HEK293T (cell line): ENCODE results near the gene HSD3B7.

Experiments used
- CTCF ChIA-PET: fragments of 350-600 bp; formaldehyde crosslinking; extraction: SDS; loops from one replicate; lab custom pipeline; 2021; ENCODE audit warnings: antibody characterized with exemption, inconsistent platforms; lab: Yijun Ruan, JAX
- POLR2A ChIA-PET: fragments of 350-600 bp; formaldehyde crosslinking; extraction: SDS; loops from one replicate; lab custom pipeline; 2020; ENCODE audit warnings: antibody characterized with exemption, inconsistent platforms; lab: Yijun Ruan, JAX
- DNase-seq: peaks from one replicate; pipeline ENCODE4 v3.0.0; 2012; ENCODE audit warnings: mixed read lengths; ENCODE audit errors: extremely low spot score
- ARNT ChIP-seq: fragments of 450-650 bp; IDR thresholded peaks from 2 replicates; pipeline ENCODE4 v1.6.1; 2017; ENCODE audit warnings: mild to moderate bottlenecking
- BHLHE40 ChIP-seq: fragments of 450-650 bp; IDR thresholded peaks from 2 replicates; pipeline ENCODE4 v1.6.1; 2016; ENCODE audit warnings: mild to moderate bottlenecking, moderate library complexity, borderline replicate concordance
- CTBP1 ChIP-seq: fragments of 450-650 bp; IDR thresholded peaks from 2 replicates; pipeline ENCODE4 v1.6.1; 2016; ENCODE audit warnings: borderline replicate concordance
- ELF4 ChIP-seq: fragments of 450-650 bp; IDR thresholded peaks from 2 replicates; pipeline ENCODE4 v1.6.1; 2017; ENCODE audit warnings: antibody characterized with exemption
- FOXA1 ChIP-seq: fragments of 450-650 bp; IDR thresholded peaks from 2 replicates; pipeline ENCODE4 v1.6.1; 2016; ENCODE audit warnings: mild to moderate bottlenecking
- FOXK2 ChIP-seq: fragments of 450-650 bp; IDR thresholded peaks from 2 replicates; pipeline ENCODE4 v1.6.1; 2016; ENCODE audit warnings: mild to moderate bottlenecking
- FOXM1 ChIP-seq: fragments of 450-650 bp; IDR thresholded peaks from 2 replicates; pipeline ENCODE4 v1.6.1; 2017; ENCODE audit warnings: mild to moderate bottlenecking, borderline replicate concordance
- HDGF ChIP-seq: fragments of 450-650 bp; IDR thresholded peaks from 2 replicates; pipeline ENCODE4 v1.6.1; 2017; ENCODE audit warnings: antibody characterized with exemption, borderline replicate concordance
- L3MBTL2 ChIP-seq: fragments of 450-650 bp; conservative IDR thresholded peaks from 2 replicates; pipeline ENCODE4 v1.6.1; 2016; ENCODE audit warnings: mild to moderate bottlenecking
- LEF1 ChIP-seq: fragments of 450-650 bp; IDR thresholded peaks from 2 replicates; pipeline ENCODE4 v1.6.1; 2017; ENCODE audit warnings: mild to moderate bottlenecking, borderline replicate concordance
- NFRKB ChIP-seq: fragments of 450-650 bp; IDR thresholded peaks from 2 replicates; pipeline ENCODE4 v1.6.1; 2016; ENCODE audit warnings: mild to moderate bottlenecking, moderate library complexity
- SP1 ChIP-seq: fragments of 450-650 bp; IDR thresholded peaks from 2 replicates; pipeline ENCODE4 v1.6.1; 2017
- SUZ12 ChIP-seq: fragments of 450-650 bp; IDR thresholded peaks from 2 replicates; pipeline ENCODE4 v1.6.1; 2016; ENCODE audit warnings: mild to moderate bottlenecking
- TARDBP ChIP-seq: fragments of 450-650 bp; IDR thresholded peaks from 2 replicates; pipeline ENCODE4 v1.6.1; 2016
- ZNF384 ChIP-seq: fragments of 450-650 bp; IDR thresholded peaks from 2 replicates; pipeline ENCODE4 v1.6.1; 2016
- TF ChIP-seq, protein P1 (sequence below): fragments of 450-650 bp; IDR thresholded peaks from 2 replicates; pipeline ENCODE4 v1.6.1; 2016

HSD3B7 gene

DNA sequence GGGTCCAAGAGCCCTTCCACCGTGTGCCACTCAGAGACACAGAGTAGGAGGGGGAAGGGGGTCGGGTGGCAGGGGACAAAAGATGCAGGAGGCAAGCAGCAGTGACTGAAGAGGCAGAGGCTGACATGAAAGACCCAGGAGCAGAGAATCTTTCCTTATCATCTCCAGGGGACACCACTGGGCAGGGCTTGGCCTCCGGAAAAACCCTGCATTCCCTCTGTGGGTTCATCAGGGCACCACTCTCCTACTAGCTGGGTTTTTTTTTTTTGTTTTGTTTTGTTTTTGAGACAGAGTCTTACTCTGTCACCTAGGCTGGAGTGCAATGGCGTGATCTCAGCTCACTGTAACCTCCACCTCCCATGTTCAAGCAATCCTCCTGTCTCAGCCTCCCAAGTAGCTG lies 46.3 kb downstream of the HSD3B7 start:
- CTCF ChIA-PET = interaction anchor here (1.4 kb wide), 1 partner anchor 47 kb away, joined by 4 read pairs; no protein-coding TSS in a partner anchor
- POLR2A ChIA-PET = no interaction called here
- no peak for DNase-seq
- TF ChIP-seq ARNT (no peak), HDGF (no peak), FOXA1 (no peak), FOXM1 (no peak)

DNA sequence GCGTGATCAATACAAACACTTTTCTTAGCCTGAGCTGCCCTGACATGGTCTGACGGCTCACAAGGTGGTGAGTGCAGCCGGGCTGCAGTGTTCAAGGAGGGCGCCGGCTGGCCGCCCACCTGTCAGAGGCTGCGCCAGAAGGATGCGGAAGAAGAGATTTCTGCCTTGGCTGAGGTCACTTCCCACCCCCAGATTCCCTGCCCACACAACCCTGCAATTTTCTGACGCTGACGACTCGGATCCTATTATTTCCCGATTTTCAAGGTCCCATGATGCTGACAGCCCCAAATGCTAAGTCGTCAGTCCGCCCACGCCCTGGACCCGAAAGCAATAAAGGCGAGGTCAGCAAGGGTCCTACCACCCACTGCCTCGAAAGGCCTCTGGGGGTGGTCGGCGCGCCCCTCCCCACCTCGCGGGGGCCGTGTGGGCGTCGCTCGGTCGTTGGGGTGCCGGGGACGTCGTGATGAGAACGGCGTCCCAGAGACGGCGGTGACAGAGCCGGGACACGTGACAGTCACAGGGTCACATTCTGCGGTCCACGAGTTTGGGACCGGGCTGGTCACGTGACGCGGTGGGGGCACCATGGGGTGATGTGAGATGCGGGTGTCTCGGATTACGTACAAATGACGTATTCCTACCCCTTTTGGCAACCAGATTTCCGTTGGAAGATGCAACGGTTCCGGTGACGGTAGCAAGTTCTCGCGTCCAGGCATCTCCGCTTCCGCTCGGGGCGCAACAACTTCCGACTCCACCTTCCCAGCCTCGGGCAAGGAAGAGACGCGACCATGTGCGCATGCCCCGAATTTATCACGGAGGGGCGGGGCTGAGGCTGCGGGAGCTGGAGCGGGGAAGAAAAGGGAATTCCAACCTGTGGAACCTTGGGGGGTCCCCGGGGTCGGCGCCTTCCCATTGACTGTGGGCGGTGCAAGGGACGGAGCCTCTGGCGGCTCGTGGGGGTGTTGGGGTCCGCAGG lies 48.0 kb downstream of the HSD3B7 start, which contains the start of gene STX4:
Gene STX4, plus strand, starts transcription at position 823 of the 973 bp plus-strand sequence. CDS start 248 bp downstream, outside the sequence.
- peak; percentile 99 for DNase-seq
- ChIA-PET POLR2A (interaction anchor here (0.6 to 2.3 kb wide), 14 partner anchors 10 to 1230 kb away, joined by 3 to 10 read pairs (median 4); partner anchors contain the start of genes HSD3B7, KAT8, ZNF646 and ZNF668), CTCF (interaction anchor here (0.6 kb wide), 1 partner anchor 1185 kb away, joined by 3 read pairs; no protein-coding TSS in a partner anchor)
- TF ChIP-seq FOXA1 (no peak), NFRKB (no peak), FOXM1 (no peak), ELF4 (no peak), ARNT (no peak), TARDBP (peak; percentile 92), HDGF (no peak), CTBP1 (no peak), L3MBTL2 (peak; percentile 99), SUZ12 (no peak), LEF1 (no peak), BHLHE40 (no peak), FOXK2 (no peak), SP1 (no peak), ZNF384 (no peak)
- TF ChIP-seq, protein P1, sequence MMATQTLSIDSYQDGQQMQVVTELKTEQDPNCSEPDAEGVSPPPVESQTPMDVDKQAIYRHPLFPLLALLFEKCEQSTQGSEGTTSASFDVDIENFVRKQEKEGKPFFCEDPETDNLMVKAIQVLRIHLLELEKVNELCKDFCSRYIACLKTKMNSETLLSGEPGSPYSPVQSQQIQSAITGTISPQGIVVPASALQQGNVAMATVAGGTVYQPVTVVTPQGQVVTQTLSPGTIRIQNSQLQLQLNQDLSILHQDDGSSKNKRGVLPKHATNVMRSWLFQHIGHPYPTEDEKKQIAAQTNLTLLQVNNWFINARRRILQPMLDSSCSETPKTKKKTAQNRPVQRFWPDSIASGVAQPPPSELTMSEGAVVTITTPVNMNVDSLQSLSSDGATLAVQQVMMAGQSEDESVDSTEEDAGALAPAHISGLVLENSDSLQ = peak; percentile 37; the same call in 1 of the 2 replicates

DNA sequence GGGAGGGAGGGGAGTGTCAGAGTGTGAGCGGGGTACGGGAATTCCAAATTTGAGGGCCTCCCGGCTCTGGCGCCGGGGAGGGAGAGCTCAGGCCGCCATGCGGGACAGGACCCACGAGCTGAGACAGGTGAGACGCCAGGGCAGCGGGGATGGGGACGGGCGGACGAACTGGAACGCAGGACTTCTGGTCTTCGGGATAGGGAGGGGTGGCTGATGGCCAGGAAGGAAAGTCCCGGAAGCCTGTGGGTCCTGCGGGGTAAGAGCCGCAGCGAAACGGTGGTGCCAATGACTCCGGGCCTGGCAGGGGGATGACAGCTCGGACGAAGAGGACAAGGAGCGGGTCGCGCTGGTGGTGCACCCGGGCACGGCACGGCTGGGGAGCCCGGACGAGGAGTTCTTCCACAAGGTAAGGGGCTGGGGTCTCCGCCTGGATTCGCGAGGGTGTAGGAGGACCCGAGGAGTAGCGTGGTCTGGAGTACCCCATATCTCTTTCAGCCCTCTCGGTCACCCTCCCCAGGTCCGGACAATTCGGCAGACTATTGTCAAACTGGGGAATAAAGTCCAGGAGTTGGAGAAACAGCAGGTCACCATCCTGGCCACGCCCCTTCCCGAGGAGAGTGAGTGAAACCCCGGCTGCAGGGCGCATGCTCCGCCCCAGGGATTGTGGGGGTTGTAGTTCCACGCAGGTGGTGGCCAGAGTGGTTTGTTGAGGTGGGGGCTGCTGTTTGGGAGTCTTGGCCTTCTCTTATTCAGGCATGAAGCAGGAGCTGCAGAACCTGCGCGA lies 48.9 kb downstream of the HSD3B7 start:
- TF ChIP-seq NFRKB = no peak
- TF ChIP-seq SP1 = no peak
- no peak for TF ChIP-seq FOXA1
- TF ChIP-seq, protein P1 = no peak
- TF ChIP-seq FOXK2 = no peak
- no peak for TF ChIP-seq ARNT
- TF ChIP-seq SUZ12 = no peak
- no peak for TF ChIP-seq ELF4
- TF ChIP-seq TARDBP = no peak
- no peak for TF ChIP-seq CTBP1
- no peak for TF ChIP-seq LEF1
- no peak for TF ChIP-seq BHLHE40
- no peak for TF ChIP-seq FOXM1
- no peak for TF ChIP-seq HDGF
- POLR2A ChIA-PET = interaction anchor here (0.6 to 2.3 kb wide), 13 partner anchors 9 to 1231 kb away, joined by 3 to 10 read pairs (median 4); partner anchors contain the start of genes HSD3B7, KAT8, ZNF646 and ZNF668
- CTCF ChIA-PET = no interaction called here
- DNase-seq = peak; percentile 100

DNA sequence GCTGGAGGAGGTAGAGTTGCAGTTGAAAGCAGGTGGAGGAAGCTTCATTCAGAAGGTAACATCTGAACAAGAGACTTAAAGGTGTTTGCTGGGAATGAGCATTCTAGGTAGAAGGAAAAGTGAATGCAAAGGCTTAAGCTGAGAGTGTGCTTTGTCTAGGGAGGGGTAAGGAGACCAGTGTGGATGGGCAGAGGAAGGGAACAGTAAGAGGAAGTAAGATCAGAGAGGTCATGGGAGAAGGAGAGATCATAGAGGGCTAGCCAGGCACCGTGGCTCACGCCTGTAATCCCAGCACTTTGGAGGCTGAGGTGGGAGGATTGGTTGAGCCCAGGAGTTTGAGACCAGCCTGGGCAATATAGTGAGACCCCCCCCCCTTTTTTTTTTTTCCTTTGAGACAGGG lies 51.7 kb downstream of the HSD3B7 start:
- CTCF ChIA-PET = no interaction called here
- no peak for DNase-seq
- no peak for TF ChIP-seq FOXA1
- no peak for TF ChIP-seq HDGF
- TF ChIP-seq SUZ12 = no peak
- no peak for TF ChIP-seq ZNF384
- TF ChIP-seq FOXM1 = no peak
- TF ChIP-seq BHLHE40 = no peak
- no peak for TF ChIP-seq ELF4
- TF ChIP-seq, protein P1 = no peak
- no peak for TF ChIP-seq ARNT
- POLR2A ChIA-PET = interaction anchor here (1.4 kb wide), 1 partner anchor 81 kb away, joined by 4 read pairs; the partner anchor contains the start of gene KAT8
